ENCODE results near the gene ZNF710. TPM values are rescaled to one million over a fixed set of nuclear protein-coding genes. Genes with fewer than 3 reads are reported as not detected.
"Not testable (repeated sequence)": the region's sequence is repeated elsewhere in the genome, so short reads cannot be mapped to it uniquely, and the experiment has no call there.

Gene ZNF710
- polyA plus RNA-seq, 1 of the 3 experiments (the other 2 are of a cell fraction), result 2.7 TPM

DNA sequence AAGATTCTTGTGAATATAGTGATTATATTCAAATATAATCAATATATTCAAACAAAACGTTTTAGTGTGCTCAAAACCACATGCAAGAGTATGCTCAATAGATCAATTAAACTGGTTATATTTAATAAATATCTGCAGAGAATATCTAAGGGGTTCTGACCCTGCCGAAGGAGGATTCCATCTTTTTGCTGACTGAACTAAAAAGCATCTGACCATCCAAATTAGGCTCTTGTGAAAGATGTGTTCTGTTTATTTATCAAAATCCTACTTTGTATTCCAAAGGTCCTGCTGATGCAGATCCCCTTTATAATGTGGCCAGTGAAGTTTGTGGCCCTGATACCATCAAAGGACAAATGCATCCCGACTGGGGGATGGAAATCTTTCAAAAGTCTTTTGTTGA is 46.6 kb upstream of the ZNF710 start (continued):
- TF ChIP-seq MXI1 (IDR thresholded peaks at IDR 0.05; ENCODE audit: low read depth, low read length) (no peak), EP300 (IDR thresholded peaks at IDR 0.05; ENCODE audit: borderline replicate concordance in 1 of 2, low read depth in 1 of 2, low read length in 1 of 2) (no peak), JUND (IDR thresholded peaks at IDR 0.05) (no peak), MEF2A (IDR thresholded peaks at IDR 0.05; ENCODE audit: borderline replicate concordance, low read depth) (no peak), TCF12 (IDR thresholded peaks at IDR 0.05) (no peak)
- TF ChIP-seq, protein P1, sequence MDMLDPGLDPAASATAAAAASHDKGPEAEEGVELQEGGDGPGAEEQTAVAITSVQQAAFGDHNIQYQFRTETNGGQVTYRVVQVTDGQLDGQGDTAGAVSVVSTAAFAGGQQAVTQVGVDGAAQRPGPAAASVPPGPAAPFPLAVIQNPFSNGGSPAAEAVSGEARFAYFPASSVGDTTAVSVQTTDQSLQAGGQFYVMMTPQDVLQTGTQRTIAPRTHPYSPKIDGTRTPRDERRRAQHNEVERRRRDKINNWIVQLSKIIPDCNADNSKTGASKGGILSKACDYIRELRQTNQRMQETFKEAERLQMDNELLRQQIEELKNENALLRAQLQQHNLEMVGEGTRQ (IDR thresholded peaks at IDR 0.05; ENCODE audit: borderline replicate concordance, low read depth, low read length), result no peak
- TF ChIP-seq, protein P2, sequence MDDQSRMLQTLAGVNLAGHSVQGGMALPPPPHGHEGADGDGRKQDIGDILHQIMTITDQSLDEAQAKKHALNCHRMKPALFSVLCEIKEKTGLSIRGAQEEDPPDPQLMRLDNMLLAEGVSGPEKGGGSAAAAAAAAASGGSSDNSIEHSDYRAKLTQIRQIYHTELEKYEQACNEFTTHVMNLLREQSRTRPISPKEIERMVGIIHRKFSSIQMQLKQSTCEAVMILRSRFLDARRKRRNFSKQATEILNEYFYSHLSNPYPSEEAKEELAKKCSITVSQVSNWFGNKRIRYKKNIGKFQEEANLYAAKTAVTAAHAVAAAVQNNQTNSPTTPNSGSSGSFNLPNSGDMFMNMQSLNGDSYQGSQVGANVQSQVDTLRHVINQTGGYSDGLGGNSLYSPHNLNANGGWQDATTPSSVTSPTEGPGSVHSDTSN (IDR thresholded peaks at IDR 0.05), result no peak
- TF ChIP-seq, protein P3, sequence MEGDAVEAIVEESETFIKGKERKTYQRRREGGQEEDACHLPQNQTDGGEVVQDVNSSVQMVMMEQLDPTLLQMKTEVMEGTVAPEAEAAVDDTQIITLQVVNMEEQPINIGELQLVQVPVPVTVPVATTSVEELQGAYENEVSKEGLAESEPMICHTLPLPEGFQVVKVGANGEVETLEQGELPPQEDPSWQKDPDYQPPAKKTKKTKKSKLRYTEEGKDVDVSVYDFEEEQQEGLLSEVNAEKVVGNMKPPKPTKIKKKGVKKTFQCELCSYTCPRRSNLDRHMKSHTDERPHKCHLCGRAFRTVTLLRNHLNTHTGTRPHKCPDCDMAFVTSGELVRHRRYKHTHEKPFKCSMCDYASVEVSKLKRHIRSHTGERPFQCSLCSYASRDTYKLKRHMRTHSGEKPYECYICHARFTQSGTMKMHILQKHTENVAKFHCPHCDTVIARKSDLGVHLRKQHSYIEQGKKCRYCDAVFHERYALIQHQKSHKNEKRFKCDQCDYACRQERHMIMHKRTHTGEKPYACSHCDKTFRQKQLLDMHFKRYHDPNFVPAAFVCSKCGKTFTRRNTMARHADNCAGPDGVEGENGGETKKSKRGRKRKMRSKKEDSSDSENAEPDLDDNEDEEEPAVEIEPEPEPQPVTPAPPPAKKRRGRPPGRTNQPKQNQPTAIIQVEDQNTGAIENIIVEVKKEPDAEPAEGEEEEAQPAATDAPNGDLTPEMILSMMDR (IDR thresholded peaks at IDR 0.05), result no peak

DNA sequence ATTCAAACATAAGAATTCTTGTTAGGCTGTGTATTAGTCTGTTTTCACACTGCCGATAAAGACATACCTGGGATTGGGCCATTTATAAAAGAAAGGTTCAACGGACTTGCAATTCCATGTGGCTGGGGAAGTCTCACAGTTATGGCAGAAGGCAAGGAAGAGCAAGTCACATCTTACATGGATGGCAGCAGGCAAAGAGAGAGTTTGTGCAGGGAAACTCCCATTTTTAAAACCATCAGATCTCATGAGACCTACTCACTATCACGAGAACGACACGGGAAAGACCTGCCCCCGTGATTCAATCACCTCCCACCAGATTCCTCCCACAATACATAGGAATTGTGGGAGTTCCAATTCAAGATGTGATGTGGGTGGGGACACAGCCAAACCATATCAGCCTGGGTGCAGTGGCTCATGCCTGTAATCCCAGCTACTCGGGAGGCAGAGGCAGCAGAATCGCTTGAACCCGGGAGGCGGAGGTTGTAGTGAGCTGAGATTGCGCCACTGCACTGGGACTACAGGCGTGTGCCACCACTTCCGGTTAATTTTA is 45.6 kb upstream of the ZNF710 start:
- H4K20me1 ChIP-seq (ENCODE audit: insufficient read depth); H3K27me3 ChIP-seq (ENCODE audit: insufficient read depth); H3K4me2 ChIP-seq; CTCF ChIA-PET; POLR2A ChIA-PET; H3K79me2 ChIP-seq (ENCODE audit: insufficient read depth); H3K27ac ChIP-seq (ENCODE audit: low read depth in 2 of 2, low read length in 1 of 2); H2AFZ ChIP-seq (ENCODE audit: low read depth); H3K9me3 ChIP-seq; H3K9me2 ChIP-seq; H3K4me1 ChIP-seq (ENCODE audit: control insufficient read depth in 1 of 2, insufficient read depth in 2 of 2, low read depth in 1 of 2, low read length in 1 of 2); H3K4me3 ChIP-seq (ENCODE audit: low read depth in 2 of 2, low read length in 1 of 2); H3K36me3 ChIP-seq (replicated peaks in 1 of 2; ENCODE audit: control insufficient read depth in 1 of 2, insufficient read depth in 2 of 2, low read length in 1 of 2); H3K9ac ChIP-seq; DNase-seq; H3F3A ChIP-seq (replicated peaks; ENCODE audit: insufficient read depth): not testable (repeated sequence)
- 82% methylated on average over 8 of the region's 13 CpGs for WGBS (ENCODE audit: low lambda C conversion rate)

DNA sequence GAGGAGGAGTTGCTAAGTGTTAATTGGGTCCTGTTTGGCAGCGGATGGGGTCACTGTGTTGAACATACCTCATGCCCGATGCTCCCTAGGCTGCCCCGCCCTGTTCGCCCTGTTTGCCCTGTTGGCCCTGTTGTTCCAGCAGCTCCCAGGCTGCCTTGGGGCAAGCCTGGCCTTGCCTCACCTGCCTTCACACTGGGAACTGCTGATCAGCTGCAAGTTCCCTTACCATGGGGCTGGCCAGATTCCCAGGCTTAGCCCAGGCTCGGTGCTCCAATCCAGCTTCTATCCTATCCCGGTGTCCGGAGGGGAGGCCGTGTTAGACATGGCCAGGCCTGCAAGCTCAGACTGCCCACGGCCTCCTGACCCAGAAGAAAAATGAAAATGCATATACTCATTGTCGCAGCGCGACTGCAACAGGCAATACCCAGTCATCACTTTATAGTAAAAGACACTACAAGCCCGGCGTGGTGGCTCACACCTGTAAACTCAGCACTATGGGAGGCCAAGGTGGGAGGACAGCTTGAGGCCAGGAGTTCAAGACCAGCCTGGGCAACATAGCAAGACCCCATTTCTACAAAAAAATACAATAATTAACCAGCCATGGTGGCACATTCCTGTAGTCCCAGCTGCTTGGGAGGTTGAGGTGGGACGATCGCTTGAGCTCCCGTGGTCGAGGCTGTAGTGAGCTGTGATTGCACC is 42.9 kb upstream of the ZNF710 start:
- CTCF ChIA-PET, result interaction anchor here (1.1 to 1.7 kb wide), 4 partner anchors 9 to 64 kb away, joined by 3 to 7 read pairs (median 4); partner anchors contain the start of gene AP3S2
- TF ChIP-seq EP300 (IDR thresholded peaks at IDR 0.05; ENCODE audit: borderline replicate concordance in 1 of 2, low read depth in 1 of 2, low read length in 1 of 2), result no peak
- TF ChIP-seq ELF1 (IDR thresholded peaks at IDR 0.05), result no peak
- no peak for TF ChIP-seq POLR2AphosphoS5 (IDR thresholded peaks at IDR 0.05; ENCODE audit: low read depth, low read length)
- no peak for TF ChIP-seq CHD2 (IDR thresholded peaks at IDR 0.05; ENCODE audit: low read length, partially characterized antibody)
- H3K4me3 ChIP-seq (ENCODE audit: low read depth in 2 of 2, low read length in 1 of 2), result no peak overlapping the region
- H3K9me2 ChIP-seq, result no peaks in the 10 kb centered on the region
- H2AFZ ChIP-seq (ENCODE audit: low read depth), result no peak overlapping the region
- no peaks in the 10 kb centered on the region for H3K27me3 ChIP-seq (ENCODE audit: insufficient read depth)
- no peaks in the 10 kb centered on the region for H3F3A ChIP-seq (replicated peaks; ENCODE audit: insufficient read depth)
- H3K9ac ChIP-seq, result no peak overlapping the region
- H3K9me3 ChIP-seq, result no peaks in the 10 kb centered on the region
- no peak for DNase-seq
- 81% methylated on average over 15 of the region's 18 CpGs for WGBS (ENCODE audit: low lambda C conversion rate)
- no peaks in the 10 kb centered on the region for H3K36me3 ChIP-seq (replicated peaks in 1 of 2; ENCODE audit: control insufficient read depth in 1 of 2, insufficient read depth in 2 of 2, low read length in 1 of 2)
- H4K20me1 ChIP-seq (ENCODE audit: insufficient read depth), result no peaks in the 10 kb centered on the region
- no peaks in the 10 kb centered on the region for H3K4me1 ChIP-seq (ENCODE audit: control insufficient read depth in 1 of 2, insufficient read depth in 2 of 2, low read depth in 1 of 2, low read length in 1 of 2)
- POLR2A ChIA-PET, result no interaction called here
- no peak overlapping the region for H3K27ac ChIP-seq (ENCODE audit: low read depth in 2 of 2, low read length in 1 of 2)
- no peak overlapping the region for H3K4me2 ChIP-seq
- H3K79me2 ChIP-seq (ENCODE audit: insufficient read depth), result no peaks in the 10 kb centered on the region
